ENCODE measurements around the gene SLC25A12.

- TF ChIP-seq REST (IDR thresholded peaks at IDR 0.05) (no peak), SREBF2 (IDR thresholded peaks at IDR 0.05) (no peak), NR3C1 (IDR thresholded peaks at IDR 0.05) (no peak), CTCF (IDR thresholded peaks at IDR 0.05) (no peak), BCL3 (IDR thresholded peaks at IDR 0.05) (no peak), EP300 (IDR thresholded peaks at IDR 0.05) (no peak), ESRRA (IDR thresholded peaks at IDR 0.05; ENCODE audit: borderline replicate concordance, low read length) (no peak), HDAC2 (IDR thresholded peaks at IDR 0.05) (no peak), HMGXB4 (CRISPR knock-in tag; IDR thresholded peaks at IDR 0.05; ENCODE audit: borderline replicate concordance) (no peak), USF2 (IDR thresholded peaks at IDR 0.05) (no peak), TP53 (CRISPR knock-in tag; IDR thresholded peaks at IDR 0.05) (no peak), CBX8 (IDR thresholded peaks at IDR 0.05) (no peak)
Measured at GRCh38 chr2:171910494-171910893, 16.4 kb upstream of the SLC25A12 start.
